ENCODE measurements around the gene ULK4.

The ULK4 gene

GRCh38 chr3:41204369-41204768 is 757.5 kb downstream of the ULK4 start:
- DNase-seq = no peak

GRCh38 chr3:41202834-41203345 is 759.0 kb downstream of the ULK4 start:
- DNase-seq = no peak

- DNase-seq = no peak
Measured at GRCh38 chr3:41202075-41202833, 759.6 kb downstream of the ULK4 start.

- DNase-seq = peak; percentile 26
Measured at GRCh38 chr3:41200669-41201021, 761.3 kb downstream of the ULK4 start.

GRCh38 chr3:41199866-41200668 is 761.8 kb downstream of the ULK4 start:
- DNase-seq = peak; percentile 28

- DNase-seq = peak; percentile 91
Measured at GRCh38 chr3:41198950-41199865, 762.7 kb downstream of the ULK4 start, which contains the start of gene CTNNB1. CTNNB1 (plus strand) TSS chr3:41199505; CDS start chr3:41224069, 24,564 bp downstream.

GRCh38 chr3:41198526-41198925 is 763.4 kb downstream of the ULK4 start:
- peak; percentile 8 for DNase-seq

- DNase-seq = no peak
Measured at GRCh38 chr3:41198046-41198445, 763.9 kb downstream of the ULK4 start.
